H9 (cell line): ENCODE data around the gene PRTG. TPM values are rescaled to one million over a fixed set of nuclear protein-coding genes. Genes with fewer than 3 reads are reported as not detected.

Source experiments
- DNase-seq: peaks from one replicate; pipeline ENCODE4 v3.0.0-alpha.2; 2017
- H2AFZ ChIP-seq: one replicate; pipeline ENCODE4 v1.6.1; 2013; ENCODE audit warnings: mild to moderate bottlenecking, low read length, control low read depth, moderate library complexity
- H2AK5ac ChIP-seq: 2 replicates; pipeline ENCODE4 v1.6.1; 2013; ENCODE audit warnings: low read length, control low read depth, mixed read lengths; ENCODE audit not compliant: insufficient read length
- H2BK120ac ChIP-seq: one replicate; pipeline ENCODE4 v1.6.1; 2013; ENCODE audit warnings: low read depth, mild to moderate bottlenecking, low read length, control low read depth, inconsistent platforms; ENCODE audit not compliant: poor library complexity, severe bottlenecking
- H2BK12ac ChIP-seq: 2 replicates; pipeline ENCODE4 v1.6.1; 2013; ENCODE audit warnings: low read length, control low read depth, mixed read lengths, low read depth; ENCODE audit not compliant: insufficient read length
- H2BK15ac ChIP-seq: 2 replicates; pipeline ENCODE4 v1.6.1; 2013; ENCODE audit warnings: low read depth, low read length, control low read depth
- H2BK20ac ChIP-seq: one replicate; pipeline ENCODE4 v1.6.1; 2013; ENCODE audit warnings: low read depth, mild to moderate bottlenecking, low read length, control low read depth, inconsistent platforms; ENCODE audit not compliant: poor library complexity, severe bottlenecking
- H2BK5ac ChIP-seq: 2 replicates; pipeline ENCODE4 v1.6.1; 2013; ENCODE audit warnings: low read length, control low read depth, mixed read lengths; ENCODE audit not compliant: insufficient read length
- H3K14ac ChIP-seq: 2 replicates; pipeline ENCODE4 v1.6.1; 2013; ENCODE audit warnings: low read length, control low read depth; ENCODE audit not compliant: insufficient read depth
- H3K18ac ChIP-seq: 2 replicates; pipeline ENCODE4 v1.6.1; 2013; ENCODE audit warnings: low read depth, mild to moderate bottlenecking, mixed read lengths, low read length, control low read depth; ENCODE audit not compliant: insufficient read length
- H3K23ac ChIP-seq: 2 replicates; pipeline ENCODE4 v1.6.1; 2013; ENCODE audit warnings: low read length, control low read depth, mixed read lengths, low read depth; ENCODE audit not compliant: insufficient read length
- H3K23me2 ChIP-seq: 2 replicates; pipeline ENCODE4 v1.6.1; 2013; ENCODE audit warnings: low read depth, mild to moderate bottlenecking, mixed read lengths, low read length, control low read depth; ENCODE audit not compliant: insufficient read length, poor library complexity, severe bottlenecking
- H3K27ac ChIP-seq: 2 replicates; pipeline ENCODE4 v1.5.1; 2013; ENCODE audit warnings: low read length, control low read depth, mixed read lengths, low read depth; ENCODE audit not compliant: insufficient read length
- H3K27me3 ChIP-seq: 2 replicates; pipeline ENCODE4 v1.6.1; 2013; ENCODE audit warnings: low read length, control low read depth, inconsistent platforms; ENCODE audit not compliant: insufficient read depth
- H3K4ac ChIP-seq: 2 replicates; pipeline ENCODE4 v1.6.1; 2013; ENCODE audit warnings: low read depth, mild to moderate bottlenecking, control low read depth, inconsistent platforms, low read length, moderate library complexity
- H3K4me1 ChIP-seq: 2 replicates; pipeline ENCODE4 v1.6.1; 2013; ENCODE audit warnings: low read length, control low read depth, inconsistent platforms; ENCODE audit not compliant: insufficient read depth
- H3K4me2 ChIP-seq: 2 replicates; pipeline ENCODE4 v1.6.1; 2013; ENCODE audit warnings: low read length, control low read depth, mixed read lengths; ENCODE audit not compliant: insufficient read length, insufficient read depth
- H3K56ac ChIP-seq: 2 replicates; pipeline ENCODE4 v1.6.1; 2013; ENCODE audit warnings: low read depth, mild to moderate bottlenecking, mixed read lengths, low read length, control low read depth; ENCODE audit not compliant: insufficient read length
- H3K79me1 ChIP-seq: 2 replicates; pipeline ENCODE4 v1.6.1; 2013; ENCODE audit warnings: low read depth, mild to moderate bottlenecking, moderate library complexity, low read length, control low read depth, inconsistent platforms; ENCODE audit not compliant: insufficient read depth, poor library complexity, severe bottlenecking
- H3K79me2 ChIP-seq: 2 replicates; pipeline ENCODE4 v1.6.1; 2013; ENCODE audit warnings: low read length, control low read depth, inconsistent platforms; ENCODE audit not compliant: insufficient read depth
- H3K9ac ChIP-seq: 2 replicates; pipeline ENCODE4 v1.6.1; 2013; ENCODE audit warnings: low read length, control low read depth, mixed read lengths; ENCODE audit not compliant: insufficient read length; ENCODE audit errors: extremely low read depth
- H3K9me3 ChIP-seq: one replicate; pipeline ENCODE4 v1.6.1; 2013; ENCODE audit warnings: low read depth, low read length, inconsistent platforms; ENCODE audit not compliant: control insufficient read depth
- H3T11ph ChIP-seq: one replicate; pipeline ENCODE4 v1.6.1; 2013; ENCODE audit warnings: mild to moderate bottlenecking, low read length, control low read depth, inconsistent platforms
- H4K20me1 ChIP-seq: one replicate; pipeline ENCODE4 v1.6.1; 2013; ENCODE audit not compliant: control insufficient read depth, insufficient read length, insufficient read depth
- H4K5ac ChIP-seq: 2 replicates; pipeline ENCODE4 v1.6.1; 2013; ENCODE audit warnings: low read depth, mild to moderate bottlenecking, mixed read lengths, low read length, control low read depth; ENCODE audit not compliant: insufficient read length
- H4K8ac ChIP-seq: replicated peaks from 2 replicates; pipeline ENCODE4 v1.6.1; 2013; ENCODE audit warnings: low read length, control low read depth, mixed read lengths, low read depth; ENCODE audit not compliant: insufficient read length
- H4K91ac ChIP-seq: 2 replicates; pipeline ENCODE4 v1.6.1; 2013; ENCODE audit warnings: low read depth, mild to moderate bottlenecking, moderate library complexity, mixed read lengths, low read length, control low read depth; ENCODE audit not compliant: insufficient read length
- H3K27ac Mint-ChIP-seq, 3 experiments: 2 replicates in 2 of 3; 3 replicates in 1 of 3; pipeline ENCODE4 v1.8.0; 2020 to 2021; ENCODE audit warnings: mixed read lengths in 3 of 3, mild to moderate bottlenecking in 1 of 3, moderate library complexity in 1 of 3
- H3K27me3 Mint-ChIP-seq: 2 replicates; pipeline ENCODE4 v1.8.0; 2021; ENCODE audit warnings: low read depth, mild to moderate bottlenecking, moderate library complexity, mixed read lengths
- H3K36me3 Mint-ChIP-seq, 3 experiments: 2 replicates in 2 of 3; 3 replicates in 1 of 3; pipeline ENCODE4 v1.8.0; 2020 to 2021; ENCODE audit warnings: low read depth in 3 of 3, mixed read lengths in 3 of 3; ENCODE audit not compliant: insufficient read depth in 1 of 3
- H3K4me1 Mint-ChIP-seq, 2 experiments: 2 replicates each; pipeline ENCODE4 v1.8.0; 2020; ENCODE audit warnings: mixed read lengths in 2 of 2
- H3K4me3 Mint-ChIP-seq, 2 experiments: 2 replicates in 1 of 2; 3 replicates in 1 of 2; pipeline ENCODE4 v1.8.0; 2020 to 2021; ENCODE audit warnings: mild to moderate bottlenecking in 2 of 2, mixed read lengths in 2 of 2, moderate library complexity in 1 of 2
- H3K9me3 Mint-ChIP-seq, 2 experiments: 2 replicates in 1 of 2; 3 replicates in 1 of 2; pipeline ENCODE4 v1.8.0; 2020; ENCODE audit warnings: mild to moderate bottlenecking in 2 of 2, mixed read lengths in 2 of 2, moderate library complexity in 1 of 2
- CTCF ChIP-seq: fragments of 200-600 bp; sonication (generic); conservative IDR thresholded peaks from 3 replicates; pipeline ENCODE4 v1.8.0; 2021; ENCODE audit warnings: antibody characterized with exemption, mild to moderate bottlenecking
- WGBS: extraction: QIAGEN DNeasy Blood & Tissue Kit; methylation state at CpG from one replicate; pipeline ENCODE4 v1.1.7; 2013; ENCODE audit warnings: missing lambda C conversion rate, low lambda C conversion rate, mixed read lengths; ENCODE audit not compliant: insufficient read length; ENCODE audit errors: extremely low coverage; 5-methylcytosine and 5-hydroxymethylcytosine counted together
- total RNA-seq: library from RNA; stranded (reverse); gene quantifications from 2 replicates; pipeline ENCODE4 v1.2.1, GENCODE V29; 2021

Gene PRTG
- total RNA-seq, 1 experiment from 2014 or later = 5.7 TPM

GRCh38 chr15:55775316-55775715 is 32.4 kb upstream of the PRTG start:
- H3K27me3 Mint-ChIP-seq = peaks cover 21% of the 10 kb centered on the region
- Histone ChIP-seq H3K4me1 (0 out of 2 replicates have a peak, but pooled peaks cover 4% of the 10 kb centered on the region), H3K79me1 (no peaks in the 10 kb centered on the region), H2AK5ac (no peak overlapping the region), H4K8ac (no peak overlapping the region), H4K20me1 (no peaks in the 10 kb centered on the region), H2BK20ac (no peak overlapping the region), H2BK5ac (no peak overlapping the region), H2AFZ (no peak overlapping the region), H4K5ac (no peak overlapping the region), H3K4me2 (no peak overlapping the region), H3K14ac (no peak overlapping the region), H3K9me3 (no peaks in the 10 kb centered on the region), H2BK15ac (no peak overlapping the region), H3K27ac (no peak overlapping the region), H3K23ac (no peak overlapping the region), H3K56ac (no peak overlapping the region), H3K27me3 (no peaks in the 10 kb centered on the region; the same call in 1 of the 2 replicates), H2BK12ac (no peak overlapping the region), H3K79me2 (no peaks in the 10 kb centered on the region), H3K18ac (no peak overlapping the region), H3K4ac (no peak overlapping the region), H4K91ac (no peak overlapping the region), H3K23me2 (no peaks in the 10 kb centered on the region), H3T11ph (no peak overlapping the region), H2BK120ac (no peak overlapping the region), H3K9ac (no peak overlapping the region)
- H3K36me3 Mint-ChIP-seq = peaks cover 0 to 7% (median 2%) of the 10 kb centered on the region in 3 experiments; a peak in 1 of 7 replicates
- H3K9me3 Mint-ChIP-seq = peaks cover 2% of the 10 kb centered on the region in 2 experiments; a peak in 2 of 5 replicates
- H3K4me3 Mint-ChIP-seq = peak overlapping the region in 1 of 2 experiments; percentile 5; a peak in 1 of 5 replicates
- H3K4me1 Mint-ChIP-seq = peaks cover 9% of the 10 kb centered on the region in 2 experiments
- peak overlapping the region in 1 of 3 experiments; percentile 43; a peak in 1 of 7 replicates for H3K27ac Mint-ChIP-seq
- DNase-seq = peak; percentile 66
- no CpG with 5 or more reads among the region's 4 CpGs for WGBS
- TF ChIP-seq CTCF = no peak
